Stimulated activated CD4-positive, alpha-beta T cell treated with anti-CD3 and anti-CD28 coated beads, TNF-alpha, amount 100 ng/mL, for 1 hour (primary cell): ENCODE data around the gene MGP.

ENCODE experiments used
- DNase-seq, 3 donors: peaks; one replicate each; pipeline ENCODE4 v3.0.0-alpha.2; 2020; ENCODE audit warnings: low read depth in 3 of 3, low spot score in 1 of 3

The MGP gene

GRCh38 chr12:14868916-14869506, 16.6 kb downstream of the MGP start:
- DNase-seq: no peak

- no peak for DNase-seq
Measured at GRCh38 chr12:14860490-14860889, 25.2 kb downstream of the MGP start.

GRCh38 chr12:14858513-14858912, 27.1 kb downstream of the MGP start:
- no peak for DNase-seq

- DNase-seq: no peak
Measured at GRCh38 chr12:14854586-14855183, 31.0 kb downstream of the MGP start.

- no peak for DNase-seq
Measured at GRCh38 chr12:14853961-14854360, 31.7 kb downstream of the MGP start.

- no peak for DNase-seq
Measured at GRCh38 chr12:14852880-14853279, 32.8 kb downstream of the MGP start.

- no peak for DNase-seq
Measured at GRCh38 chr12:14850929-14851663, 34.6 kb downstream of the MGP start.

GRCh38 chr12:14849661-14850060, 36.0 kb downstream of the MGP start:
- DNase-seq: no peak

GRCh38 chr12:14846876-14847580, 38.6 kb downstream of the MGP start:
- no peak for DNase-seq

- no peak for DNase-seq
Measured at GRCh38 chr12:14846042-14846587, 39.5 kb downstream of the MGP start.

GRCh38 chr12:14845350-14845750, 40.3 kb downstream of the MGP start:
- peak in 1 of 3 donors; percentile 2 for DNase-seq

- no peak for DNase-seq
Measured at GRCh38 chr12:14844401-14844800, 41.3 kb downstream of the MGP start.

GRCh38 chr12:14843425-14843887, 42.2 kb downstream of the MGP start, which contains the start of gene ART4:
ART4 (minus strand) TSS chr12:14843526; CDS start chr12:14843113, 413 bp downstream.
- no peak for DNase-seq

- DNase-seq: no peak
Measured at GRCh38 chr12:14842315-14842714, 43.3 kb downstream of the MGP start.

GRCh38 chr12:14841761-14842160, 43.9 kb downstream of the MGP start:
- no peak for DNase-seq

GRCh38 chr12:14840616-14841015, 45.0 kb downstream of the MGP start:
- DNase-seq: no peak

GRCh38 chr12:14839262-14839661, 46.4 kb downstream of the MGP start:
- no peak for DNase-seq

- no peak for DNase-seq
Measured at GRCh38 chr12:14836336-14837210, 49.1 kb downstream of the MGP start.

- DNase-seq: no peak
Measured at GRCh38 chr12:14834509-14834908, 51.1 kb downstream of the MGP start.

GRCh38 chr12:14833952-14834351, 51.7 kb downstream of the MGP start:
- DNase-seq: no peak
